Measurements from ENCODE around the gene CKM.
A peak's percentile ranks its signal among the peaks of the same experiment; 100 is the strongest.
"Not testable (repeated sequence)": the region's sequence is repeated elsewhere in the genome, so short reads cannot be mapped to it uniquely, and the experiment has no call there.

The CKM gene

DNA sequence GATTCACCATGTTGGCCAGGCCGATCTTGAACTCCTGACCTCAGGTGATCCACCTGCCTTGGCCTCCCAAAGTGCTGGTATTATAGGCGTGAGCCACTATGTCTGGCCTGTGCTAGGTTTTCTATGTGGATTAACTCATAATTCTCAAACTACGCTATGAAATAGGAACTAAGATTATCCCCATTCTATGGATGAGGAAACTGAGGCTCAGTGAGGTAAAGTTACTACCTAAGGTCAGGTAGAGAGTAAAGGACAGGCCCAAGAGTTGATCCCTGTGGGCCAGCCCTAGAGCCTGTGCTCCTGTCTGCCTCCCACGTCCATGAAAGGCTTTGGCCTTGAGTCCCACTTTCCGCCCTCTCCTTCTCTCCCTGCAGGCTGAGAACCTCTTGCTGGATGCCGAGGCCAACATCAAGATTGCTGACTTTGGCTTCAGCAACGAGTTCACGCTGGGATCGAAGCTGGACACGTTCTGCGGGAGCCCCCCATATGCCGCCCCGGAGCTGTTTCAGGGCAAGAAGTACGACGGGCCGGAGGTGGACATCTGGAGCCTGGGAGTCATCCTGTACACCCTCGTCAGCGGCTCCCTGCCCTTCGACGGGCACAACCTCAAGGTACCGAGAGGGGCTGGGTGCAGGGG, 51.5 kb downstream of the CKM start:
- Mint-ChIP-seq H3K9me3 (no peaks in the 10 kb centered on the region), H3K27me3 (no peaks in the 10 kb centered on the region), H3K36me3 (ENCODE audit: low read depth) (peaks cover 57% of the 10 kb centered on the region), H3K4me3 (no peak overlapping the region), H3K4me1 (ENCODE audit: low read depth) (no peaks in the 10 kb centered on the region), H3K27ac (no peak overlapping the region)
- no peak for DNase-seq

DNA sequence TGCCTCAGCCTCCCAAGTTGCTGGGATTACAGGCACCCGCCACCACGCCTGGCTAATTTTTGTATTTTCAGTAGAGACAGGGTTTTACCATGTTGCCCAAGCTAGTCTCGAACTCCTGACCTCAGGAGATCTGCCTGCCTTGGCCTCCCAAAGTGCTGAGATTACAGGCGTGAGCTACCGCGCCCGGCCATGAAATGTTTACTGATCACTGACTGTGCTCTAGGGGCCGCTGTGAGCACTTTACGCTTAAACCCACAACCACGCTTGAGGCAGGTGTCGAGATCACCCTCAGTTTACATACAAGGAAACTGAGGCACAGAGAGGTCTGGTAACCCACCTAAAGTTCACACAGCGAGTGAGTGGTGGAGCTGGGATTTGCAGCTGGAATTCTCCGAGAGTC, 52.7 kb downstream of the CKM start:
- Mint-ChIP-seq H3K36me3 (ENCODE audit: low read depth) (peaks cover 46% of the 10 kb centered on the region), H3K27ac (peak overlapping the region; percentile 34)
- H3K27me3 Mint-ChIP-seq; H3K4me3 Mint-ChIP-seq; H3K4me1 Mint-ChIP-seq (ENCODE audit: low read depth); DNase-seq; H3K9me3 Mint-ChIP-seq: not testable (repeated sequence)

DNA sequence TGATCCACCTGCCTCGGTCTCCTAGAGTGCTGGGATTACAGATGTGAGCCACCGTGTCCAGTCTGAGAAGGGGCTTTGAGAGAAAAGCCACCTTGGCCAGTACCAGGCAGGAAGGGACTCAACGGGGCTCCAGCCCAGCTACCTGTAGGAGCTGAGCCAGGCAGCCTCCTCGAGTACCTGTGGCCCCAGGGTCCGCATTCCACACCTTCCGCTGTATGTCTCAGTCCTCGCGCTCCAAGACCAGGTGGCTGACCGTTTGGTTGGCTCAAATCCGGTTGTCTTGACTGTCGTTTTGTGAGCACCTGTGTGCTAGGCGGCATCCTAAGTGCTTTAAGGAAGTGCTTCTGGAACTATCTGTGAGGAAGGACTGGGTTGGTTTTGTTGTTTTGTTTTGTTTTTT, 55.4 kb downstream of the CKM start:
- H3K9me3 Mint-ChIP-seq, result no peaks in the 10 kb centered on the region
- H3K36me3 Mint-ChIP-seq (ENCODE audit: low read depth), result peaks cover 22% of the 10 kb centered on the region
- no peaks in the 10 kb centered on the region for H3K27me3 Mint-ChIP-seq
- no peak for DNase-seq
- no peak overlapping the region for H3K27ac Mint-ChIP-seq
- H3K4me1 Mint-ChIP-seq (ENCODE audit: low read depth), result no peaks in the 10 kb centered on the region
- no peak overlapping the region for H3K4me3 Mint-ChIP-seq

DNA sequence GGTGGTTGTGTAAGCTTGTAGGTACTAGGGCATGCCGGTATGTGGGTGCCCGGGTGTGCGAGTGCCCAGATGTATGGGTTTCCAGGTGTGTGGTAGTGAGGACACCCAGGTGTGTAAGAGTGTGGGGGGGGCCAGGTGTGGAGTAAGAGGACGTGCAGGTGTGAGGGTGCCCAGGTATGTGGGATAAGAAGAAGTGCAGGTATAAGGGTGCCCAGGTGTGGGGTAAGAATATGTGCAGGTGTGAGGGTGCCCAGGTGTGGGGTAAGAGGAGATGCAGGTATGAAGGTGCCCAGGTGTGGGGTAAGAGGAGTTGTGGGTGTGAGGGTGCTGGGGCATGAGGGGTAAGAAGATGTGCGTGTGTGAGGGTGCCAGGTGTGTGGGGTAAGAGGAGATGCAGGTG, 57.3 kb downstream of the CKM start:
- DNase-seq, result no peak
- Mint-ChIP-seq H3K9me3 (no peaks in the 10 kb centered on the region), H3K4me1 (ENCODE audit: low read depth) (no peaks in the 10 kb centered on the region), H3K36me3 (ENCODE audit: low read depth) (peaks cover 11% of the 10 kb centered on the region), H3K27me3 (no peaks in the 10 kb centered on the region), H3K4me3 (no peak overlapping the region), H3K27ac (no peak overlapping the region)

DNA sequence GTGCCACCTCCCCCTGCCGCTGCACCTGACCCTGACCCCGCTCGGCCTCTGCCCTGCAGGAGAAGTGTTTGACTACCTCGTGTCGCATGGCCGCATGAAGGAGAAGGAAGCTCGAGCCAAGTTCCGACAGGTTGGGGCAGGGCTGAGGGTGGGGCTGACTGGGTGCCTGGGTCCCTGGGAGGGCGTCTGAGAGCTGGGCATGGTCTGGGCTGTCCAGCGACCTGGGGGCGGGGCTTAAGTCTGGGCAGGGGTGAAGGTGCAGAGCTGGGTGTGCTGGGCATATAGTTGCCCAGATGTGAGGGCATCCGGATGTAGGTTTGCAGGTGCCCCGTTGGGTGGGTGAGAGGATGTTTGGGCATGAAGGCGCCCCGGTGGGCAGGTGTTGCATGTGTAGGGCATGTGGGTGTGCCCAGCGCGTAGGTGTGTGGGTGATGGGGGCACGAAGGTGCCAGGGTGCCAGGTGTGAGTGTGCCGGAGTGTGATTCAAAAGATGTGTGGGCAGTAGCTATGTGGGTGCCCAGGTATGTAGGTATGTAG, 57.8 kb downstream of the CKM start:
- no peak overlapping the region for H3K27ac Mint-ChIP-seq
- H3K9me3 Mint-ChIP-seq, result no peaks in the 10 kb centered on the region
- H3K4me3 Mint-ChIP-seq, result no peak overlapping the region
- no peak for DNase-seq
- H3K27me3 Mint-ChIP-seq, result no peaks in the 10 kb centered on the region
- H3K4me1 Mint-ChIP-seq (ENCODE audit: low read depth), result no peaks in the 10 kb centered on the region
- H3K36me3 Mint-ChIP-seq (ENCODE audit: low read depth), result peaks cover 11% of the 10 kb centered on the region

DNA sequence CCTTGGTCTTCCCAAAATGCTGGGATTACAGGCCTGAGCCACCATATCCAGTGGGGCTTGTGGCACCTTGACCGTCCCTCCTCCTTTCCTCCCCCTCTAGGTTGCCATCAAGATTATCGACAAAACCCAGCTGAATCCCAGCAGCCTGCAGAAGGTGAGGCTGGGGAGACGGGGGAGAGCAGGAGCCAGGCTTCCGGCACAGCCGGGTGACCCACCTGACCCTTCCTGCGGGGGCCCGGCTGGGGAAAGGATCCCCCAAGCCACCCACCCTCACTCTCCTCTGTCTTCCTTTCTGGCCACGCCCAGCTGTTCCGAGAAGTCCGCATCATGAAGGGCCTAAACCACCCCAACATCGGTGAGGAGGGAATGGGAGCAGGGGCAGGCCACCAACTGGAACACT, 59.7 kb downstream of the CKM start:
- no peak for DNase-seq
- Mint-ChIP-seq H3K36me3 (ENCODE audit: low read depth) (peaks cover 6% of the 10 kb centered on the region), H3K4me1 (ENCODE audit: low read depth) (no peaks in the 10 kb centered on the region), H3K27me3 (no peaks in the 10 kb centered on the region), H3K4me3 (no peak overlapping the region), H3K27ac (no peak overlapping the region), H3K9me3 (no peaks in the 10 kb centered on the region)

DNA sequence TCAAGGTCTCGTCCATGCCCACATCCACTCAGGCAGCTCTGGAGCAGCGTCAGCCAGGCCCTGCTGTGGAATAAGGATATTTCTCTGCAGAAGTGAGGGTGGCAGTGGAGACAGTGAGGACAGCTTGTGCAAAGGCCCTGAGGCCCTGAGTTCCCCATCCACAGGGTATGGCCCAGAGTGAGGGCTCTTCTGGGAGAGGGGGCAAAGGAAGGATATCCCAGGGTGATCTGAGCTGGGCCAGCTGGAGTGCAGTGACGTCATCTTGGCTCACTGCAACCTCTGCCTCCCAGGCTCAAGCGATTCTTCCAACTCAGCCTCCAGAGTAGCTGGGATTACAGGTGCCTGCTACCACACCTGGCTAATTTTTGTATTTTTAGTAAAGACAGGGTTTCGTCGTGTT, 60.1 kb downstream of the CKM start:
- Mint-ChIP-seq H3K36me3 (ENCODE audit: low read depth) (peaks cover 6% of the 10 kb centered on the region), H3K4me3 (no peak overlapping the region), H3K27me3 (no peaks in the 10 kb centered on the region), H3K9me3 (no peaks in the 10 kb centered on the region), H3K4me1 (ENCODE audit: low read depth) (no peaks in the 10 kb centered on the region), H3K27ac (no peak overlapping the region)
- DNase-seq, result no peak

DNA sequence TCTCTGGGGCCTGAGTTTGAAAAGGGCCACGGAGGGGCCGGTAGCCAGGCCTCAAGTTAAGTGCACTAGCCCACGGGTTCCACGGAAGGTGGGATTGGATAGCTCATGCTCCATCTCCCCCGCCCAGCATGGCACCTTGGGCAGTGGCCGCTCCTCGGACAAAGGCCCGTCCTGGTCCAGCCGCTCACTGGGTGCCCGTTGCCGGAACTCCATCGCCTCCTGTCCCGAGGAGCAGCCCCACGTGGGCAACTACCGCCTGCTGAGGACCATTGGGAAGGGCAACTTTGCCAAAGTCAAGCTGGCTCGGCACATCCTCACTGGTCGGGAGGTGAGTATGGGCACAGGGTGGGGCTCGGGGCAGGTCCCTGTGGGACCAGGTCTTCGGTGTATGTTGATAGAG, 63.8 kb downstream of the CKM start:
- H3K4me1 Mint-ChIP-seq (ENCODE audit: low read depth), result peaks cover 13% of the 10 kb centered on the region
- no peak for DNase-seq

DNA sequence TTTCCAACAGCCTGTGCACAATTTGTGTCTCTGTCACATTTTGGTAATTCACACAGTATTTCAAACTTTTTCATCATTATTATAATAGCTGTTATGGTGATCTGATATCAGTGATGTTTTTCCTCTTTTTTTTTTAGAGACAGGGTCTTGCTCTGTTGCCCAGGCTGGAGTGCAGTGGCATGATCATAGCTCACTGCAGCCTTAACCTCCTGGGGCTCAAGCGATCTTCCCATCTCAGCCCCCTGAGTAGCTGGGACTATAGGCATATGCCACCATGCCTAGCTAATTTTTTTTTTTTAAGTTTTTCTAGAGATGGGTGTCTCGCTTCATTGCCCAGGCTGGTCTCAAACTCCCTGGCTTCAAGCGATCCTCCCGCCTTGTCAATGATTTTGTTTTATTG, 65.8 kb downstream of the CKM start:
- DNase-seq, result no peak
- Mint-ChIP-seq H3K36me3 (ENCODE audit: low read depth) (peaks cover 1% of the 10 kb centered on the region), H3K4me1 (ENCODE audit: low read depth) (peaks cover 31% of the 10 kb centered on the region), H3K9me3 (no peaks in the 10 kb centered on the region), H3K27me3 (no peaks in the 10 kb centered on the region), H3K27ac (no peak overlapping the region), H3K4me3 (no peak overlapping the region)

More for the DNA sequence above, 63.8 kb downstream of the CKM start:
- Mint-ChIP-seq H3K27ac (no peak overlapping the region), H3K4me3 (no peak overlapping the region), H3K27me3 (no peaks in the 10 kb centered on the region), H3K9me3 (no peaks in the 10 kb centered on the region), H3K36me3 (ENCODE audit: low read depth) (peaks cover 1% of the 10 kb centered on the region)

Measured in activated T-cell treated with anti-CD3 and anti-CD28 coated beads, Interleukin-2, amount 50 U/mL, for 24 hours (primary cell).